Measurements from ENCODE around the gene ADCY2. TPM values are rescaled to one million over a fixed set of nuclear protein-coding genes. Genes with fewer than 3 reads are reported as not detected.

ADCY2 gene
- total RNA-seq, 4 donors from 2014 or later = 2.6 to 24.8 (median 10.9) TPM

DNA sequence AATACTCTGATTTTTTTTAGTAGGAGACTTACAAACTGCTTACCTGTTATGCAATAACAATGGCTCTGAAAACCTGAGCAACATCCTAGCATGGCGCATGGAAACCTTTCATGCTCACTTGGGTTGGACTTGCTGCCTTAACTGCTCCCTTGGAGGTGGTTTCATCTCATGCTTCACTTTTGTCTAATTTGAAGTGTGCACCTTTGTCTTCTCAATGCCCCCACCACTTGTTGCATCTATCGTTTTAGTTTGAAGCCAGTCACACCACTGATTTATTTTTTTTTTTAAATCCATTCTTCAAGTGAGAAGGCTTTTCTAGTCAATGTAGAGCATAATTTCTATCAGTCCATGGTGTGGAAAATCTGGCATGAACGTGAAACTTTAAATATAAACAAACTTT, 391.8 kb downstream of the ADCY2 start:
- H3K27ac ChIP-seq = no peak overlapping the region
- DNase-seq (ENCODE audit: low spot score in 2 of 2) = no peak
- H3K4me1 ChIP-seq = no peaks in the 10 kb centered on the region
- H3K27me3 ChIP-seq = no peaks in the 10 kb centered on the region
- H3K9me3 ChIP-seq = no peaks in the 10 kb centered on the region
- WGBS = 92% methylated on average over 3 of the region's 3 CpGs
- no peaks in the 10 kb centered on the region for H3K36me3 ChIP-seq
- no peak overlapping the region for H3K4me3 ChIP-seq
- TF ChIP-seq EP300 (IDR thresholded peaks at IDR 0.05) (no peak), POLR2AphosphoS5 (IDR thresholded peaks at IDR 0.05) (no peak), POLR2A (IDR thresholded peaks at IDR 0.05) (no peak), CTCF (IDR thresholded peaks at IDR 0.05) (no peak)

GRCh38 chr5:7789567-7789966, 393.6 kb downstream of the ADCY2 start:
- no peak for TF ChIP-seq CTCF (IDR thresholded peaks at IDR 0.05)
- no peak for TF ChIP-seq POLR2AphosphoS5 (IDR thresholded peaks at IDR 0.05)
- no peak for TF ChIP-seq EP300 (IDR thresholded peaks at IDR 0.05)
- TF ChIP-seq POLR2A (IDR thresholded peaks at IDR 0.05) = no peak
- peaks cover 3% of the 10 kb centered on the region for H3K36me3 ChIP-seq
- no peak overlapping the region for H3K4me3 ChIP-seq
- H3K27ac ChIP-seq = no peak overlapping the region
- H3K27me3 ChIP-seq = no peaks in the 10 kb centered on the region
- no peaks in the 10 kb centered on the region for H3K4me1 ChIP-seq
- H3K9me3 ChIP-seq = no peaks in the 10 kb centered on the region
- DNase-seq (ENCODE audit: low spot score in 2 of 2) = no peak
- WGBS = 94% methylated on average over 7 of the region's 7 CpGs

- TF ChIP-seq EP300 (IDR thresholded peaks at IDR 0.05) = no peak
- no peak for TF ChIP-seq POLR2AphosphoS5 (IDR thresholded peaks at IDR 0.05)
- H3K36me3 ChIP-seq = peaks cover 3% of the 10 kb centered on the region
- H3K27ac ChIP-seq = no peak overlapping the region
- H3K4me1 ChIP-seq = peaks cover 5% of the 10 kb centered on the region
- WGBS = 82% methylated on average over 5 of the region's 5 CpGs
- H3K4me3 ChIP-seq = no peak overlapping the region
- no peaks in the 10 kb centered on the region for H3K27me3 ChIP-seq
- H3K9me3 ChIP-seq = no peaks in the 10 kb centered on the region
- no peak for DNase-seq (ENCODE audit: low spot score in 2 of 2)
These were observed 398.0 kb downstream of the ADCY2 start for GRCh38 chr5:7793895-7794294.

DNA sequence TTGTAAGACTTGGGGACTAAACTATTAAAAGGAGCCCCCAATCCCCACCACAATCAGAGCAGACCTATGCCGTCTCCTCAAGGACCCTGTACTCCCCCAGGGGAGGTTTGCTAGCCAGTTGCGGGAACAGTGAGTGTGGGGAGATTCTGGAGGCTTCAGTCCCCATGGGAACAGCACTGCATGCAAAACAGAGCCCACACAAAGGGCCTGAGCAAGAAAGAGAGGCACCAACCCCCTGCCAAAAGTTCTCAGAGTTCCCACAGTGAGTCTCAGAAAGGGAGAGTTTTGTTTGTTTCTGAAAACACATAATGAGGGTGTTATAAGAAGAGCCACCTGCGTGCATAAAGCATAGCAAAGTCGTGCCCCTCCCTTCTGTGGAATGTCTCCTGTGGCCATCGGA, 398.4 kb downstream of the ADCY2 start:
- TF ChIP-seq POLR2AphosphoS5 (IDR thresholded peaks at IDR 0.05) (no peak), CTCF (IDR thresholded peaks at IDR 0.05) (no peak), POLR2A (IDR thresholded peaks at IDR 0.05) (no peak), EP300 (IDR thresholded peaks at IDR 0.05) (no peak)
- DNase-seq (ENCODE audit: low spot score in 2 of 2) = no peak
- peaks cover 5% of the 10 kb centered on the region for H3K4me1 ChIP-seq
- 71% methylated on average over 5 of the region's 5 CpGs for WGBS
- peaks cover 3% of the 10 kb centered on the region for H3K36me3 ChIP-seq
- H3K27ac ChIP-seq = no peak overlapping the region
- no peaks in the 10 kb centered on the region for H3K9me3 ChIP-seq
- no peaks in the 10 kb centered on the region for H3K27me3 ChIP-seq
- H3K4me3 ChIP-seq = no peak overlapping the region

DNA sequence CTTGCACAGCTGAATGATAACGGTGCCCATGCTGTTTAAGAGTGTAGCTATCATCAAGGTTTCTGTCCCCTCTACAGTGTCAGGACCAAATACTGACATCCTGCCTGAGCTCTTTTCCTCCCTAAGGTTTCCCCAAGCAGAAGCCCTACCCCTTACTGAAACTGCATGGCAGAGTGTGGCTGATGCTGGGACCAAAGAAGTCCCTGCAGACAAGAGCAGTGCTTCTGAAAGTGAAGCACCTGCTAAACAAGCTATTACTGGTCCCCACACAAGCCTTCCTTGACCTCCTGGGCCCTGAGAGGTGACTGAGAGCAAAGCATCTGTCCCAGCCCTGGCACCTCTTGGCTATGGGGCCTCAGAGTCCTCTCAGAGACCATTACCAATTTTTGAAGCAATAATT, 398.9 kb downstream of the ADCY2 start:
- no peaks in the 10 kb centered on the region for H3K27me3 ChIP-seq
- DNase-seq (ENCODE audit: low spot score in 2 of 2) = no peak
- peaks cover 3% of the 10 kb centered on the region for H3K36me3 ChIP-seq
- WGBS = 67% methylated on average over 1 of the region's 1 CpG
- peaks cover 5% of the 10 kb centered on the region for H3K4me1 ChIP-seq
- no peak overlapping the region for H3K4me3 ChIP-seq
- no peak overlapping the region for H3K27ac ChIP-seq
- no peak for TF ChIP-seq POLR2A (IDR thresholded peaks at IDR 0.05)
- TF ChIP-seq POLR2AphosphoS5 (IDR thresholded peaks at IDR 0.05) = no peak
- TF ChIP-seq EP300 (IDR thresholded peaks at IDR 0.05) = no peak
- TF ChIP-seq CTCF (IDR thresholded peaks at IDR 0.05) = no peak
- no peaks in the 10 kb centered on the region for H3K9me3 ChIP-seq

- H3K4me3 ChIP-seq = no peak overlapping the region
- 89% methylated on average over 2 of the region's 3 CpGs for WGBS
- peaks cover 3% of the 10 kb centered on the region for H3K36me3 ChIP-seq
- no peak overlapping the region for H3K27ac ChIP-seq
- TF ChIP-seq EP300 (IDR thresholded peaks at IDR 0.05) (no peak), POLR2AphosphoS5 (IDR thresholded peaks at IDR 0.05) (no peak), POLR2A (IDR thresholded peaks at IDR 0.05) (no peak), CTCF (IDR thresholded peaks at IDR 0.05) (no peak)
- H3K27me3 ChIP-seq = no peaks in the 10 kb centered on the region
- no peak for DNase-seq (ENCODE audit: low spot score in 2 of 2)
- peaks cover 5% of the 10 kb centered on the region for H3K4me1 ChIP-seq
- H3K9me3 ChIP-seq = no peaks in the 10 kb centered on the region
These were observed 399.4 kb downstream of the ADCY2 start for GRCh38 chr5:7795306-7795705.
